ENCODE data around the gene NGLY1. TPM values are rescaled to one million over a fixed set of nuclear protein-coding genes. Genes with fewer than 3 reads are reported as not detected.

The NGLY1 gene
- total and polyA plus RNA-seq, 9 of the 15 experiments (the other 6 are each of a cell fraction or from before 2014, with no cell fraction given): 52.2 to 124 (median 87.6) TPM

GRCh38 chr3:25695731-25696420, 87.4 kb downstream of the NGLY1 start:
- no peaks in the 10 kb centered on the region for H3K79me2 ChIP-seq (ENCODE audit: control insufficient read depth, insufficient read depth, low read length)
- ChIA-PET CTCF (ENCODE audit: low intra/inter-chr PET ratio) (no interaction called here), POLR2A (interaction anchor here (1.0 kb wide), 1 partner anchor 15 kb away, joined by 3 read pairs; no protein-coding TSS in a partner anchor)
- no peaks in the 10 kb centered on the region for H3K9me1 ChIP-seq (ENCODE audit: control insufficient read depth, insufficient read depth, low read length)
- H3K36me3 ChIP-seq (ENCODE audit: control insufficient read depth, insufficient read depth, low read length): no peaks in the 10 kb centered on the region
- no peaks in the 10 kb centered on the region for H3K4me1 ChIP-seq (replicated peaks in 1 of 2; ENCODE audit: control insufficient read depth in 2 of 2, insufficient read depth in 2 of 2, low read length in 2 of 2)
- intact Hi-C loops (cut with micrococcal nuclease) (no loop called here), in situ Hi-C loops (cut with MboI) (no loop called here)
- WGBS (ENCODE audit: insufficient coverage, low coverage, missing lambda C conversion rate): 7% methylated on average over 4 of the region's 4 CpGs
- H3K4me3 ChIP-seq: no peak overlapping the region
- 0 out of 3 replicates have a peak, but pooled peaks have one; percentile 47 for ATAC-seq
- no peaks in the 10 kb centered on the region for H3K9me3 ChIP-seq (replicated peaks; ENCODE audit: control insufficient read depth, insufficient read depth, low read depth, low read length)
- no peaks in the 10 kb centered on the region for H4K20me1 ChIP-seq (replicated peaks; ENCODE audit: control insufficient read depth, insufficient read depth, low read length)
- DNase-seq (ENCODE audit: extremely low read depth in 1 of 4, low spot score in 3 of 4): no peak
- BruUV-seq (replicated peaks): no TSS peak
- H3K4me2 ChIP-seq (ENCODE audit: insufficient read depth, low read length): no peak overlapping the region
- no peak overlapping the region for H3K9ac ChIP-seq (ENCODE audit: insufficient read depth in 1 of 2, low read depth in 2 of 2, low read length in 2 of 2)
- no peak overlapping the region for H2AFZ ChIP-seq (ENCODE audit: low read depth, low read length)
- FAIRE-seq: no peak
- TF ChIP-seq CEBPB (tag; IDR thresholded peaks at IDR 0.05) (peak; percentile 56), SAP30 (IDR thresholded peaks at IDR 0.05; ENCODE audit: borderline replicate concordance, insufficient read depth, low read depth, low read length, poor library complexity, severe bottlenecking) (no peak), RNF2 (IDR thresholded peaks at IDR 0.05) (peak; percentile 5; the same call in 1 of the 2 replicates), PBX2 (CRISPR knock-in tag; IDR thresholded peaks at IDR 0.05; ENCODE audit: low read depth) (no peak), PBX2 (tag; conservative IDR thresholded peaks at IDR 0.05; ENCODE audit: low read depth) (0 out of 2 replicates have a peak, but pooled peaks have one; percentile 13)
- H3K27me3 ChIP-seq (ENCODE audit: control insufficient read depth in 2 of 2, insufficient read depth in 2 of 2, low read length in 2 of 2): peaks cover 7 to 12% of the 10 kb centered on the region in 2 experiments
- H3K27ac ChIP-seq (ENCODE audit: extremely low read depth, low read depth, low read length): no peak overlapping the region
